Gastrocnemius medialis (tissue), 4 donors: Measurements from ENCODE around the gene PPP1R12B. TPM values are rescaled to one million over a fixed set of nuclear protein-coding genes. Genes with fewer than 3 reads are reported as not detected.
"Not testable (repeated sequence)": the region's sequence is repeated elsewhere in the genome, so short reads cannot be mapped to it uniquely, and the experiment has no call there.

Source experiments
- ATAC-seq, 2 donors: fragments of 150-250 bp; one replicate each; pipeline ENCODE4 v1.9.1; 2016
- DNase-seq, 2 donors: peaks; one replicate each; pipeline ENCODE4 v3.0.0-alpha.2; 2019
- H3K27ac ChIP-seq, 4 donors: fragments of 200-600 bp; sonication (generic); 1 replicate in 1 of 4; 2 replicates in 3 of 4; pipeline ENCODE4 v1.5.1; 2016 to 2018; ENCODE audit warnings: mild to moderate bottlenecking in 2 of 4, moderate library complexity in 1 of 4
- H3K27me3 ChIP-seq, 3 donors: fragments of 200-600 bp; sonication (generic) in 2 of 3; 1 replicate in 1 of 3; 2 replicates in 2 of 3; pipeline versions ENCODE4 v1.5.1 to v1.6.0; 2016 to 2019; ENCODE audit warnings: mild to moderate bottlenecking in 1 of 3, moderate library complexity in 1 of 3
- H3K36me3 ChIP-seq, 2 donors: fragments of 200-600 bp; sonication (generic) in 1 of 2; one replicate each; pipeline ENCODE4 v1.5.1; 2017 to 2018
- H3K4me1 ChIP-seq, 2 donors: fragments of 200-600 bp; sonication (generic) in 1 of 2; one replicate each; pipeline ENCODE4 v1.5.1; 2016 to 2017; ENCODE audit warnings: mild to moderate bottlenecking in 2 of 2
- H3K4me3 ChIP-seq, 4 donors: fragments of 200-600 bp; sonication (generic) in 3 of 4; 1 replicate in 1 of 4; 2 replicates in 3 of 4; pipeline ENCODE4 v1.5.1; 2016 to 2019; ENCODE audit warnings: mild to moderate bottlenecking in 2 of 4
- H3K9me3 ChIP-seq, 3 donors: fragments of 200-600 bp; sonication (generic) in 2 of 3; 1 replicate in 1 of 3; 2 replicates in 2 of 3; pipeline ENCODE4 v1.5.1; 2016 to 2019
- POLR2A ChIP-seq, 2 donors: fragments of 450-650 bp; IDR thresholded peaks; one replicate each; pipeline ENCODE4 v1.6.1; 2017; ENCODE audit warnings: antibody characterized with exemption in 2 of 2, mild to moderate bottlenecking in 2 of 2, moderate library complexity in 2 of 2
- in situ Hi-C, 4 donors: fragments of 200-750 bp; cut with MboI; loops; one replicate each; pipeline versions ENCODE4 v1.15.0 to v1.8.0; 2017; ENCODE audit warnings: low sequenced_read_pairs in 4 of 4
- intact Hi-C: fragments of 100-400 bp; cut with DNase I; formaldehyde crosslinking; loops from one replicate; pipeline ENCODE4 v1.15.1; 2023; ENCODE audit warnings: low total_unique reads
- total RNA-seq, 4 donors: library from RNA; depleted of rRNA; stranded (reverse); fragments of >200 nt; gene quantifications; one replicate each; pipeline versions ENCODE4 v1.1.0 to v1.2.3, GENCODE V29; 2016
- TF ChIP-seq, protein P1 (sequence below), 5 experiments: fragments of 450-650 bp in 3 of 5; fragments of 200-600 bp in 2 of 5; sonication (generic) in 2 of 5; IDR thresholded peaks in 4 of 5; conservative IDR thresholded peaks in 1 of 5; 1 replicate in 4 of 5; 2 replicates in 1 of 5; pipeline ENCODE4 v1.5.1; 2016 to 2019; ENCODE audit warnings: antibody characterized with exemption in 5 of 5, mild to moderate bottlenecking in 3 of 5, moderate library complexity in 3 of 5

The PPP1R12B gene
- total RNA-seq, 4 donors from 2014 or later = 127 to 207 (median 139) TPM

DNA sequence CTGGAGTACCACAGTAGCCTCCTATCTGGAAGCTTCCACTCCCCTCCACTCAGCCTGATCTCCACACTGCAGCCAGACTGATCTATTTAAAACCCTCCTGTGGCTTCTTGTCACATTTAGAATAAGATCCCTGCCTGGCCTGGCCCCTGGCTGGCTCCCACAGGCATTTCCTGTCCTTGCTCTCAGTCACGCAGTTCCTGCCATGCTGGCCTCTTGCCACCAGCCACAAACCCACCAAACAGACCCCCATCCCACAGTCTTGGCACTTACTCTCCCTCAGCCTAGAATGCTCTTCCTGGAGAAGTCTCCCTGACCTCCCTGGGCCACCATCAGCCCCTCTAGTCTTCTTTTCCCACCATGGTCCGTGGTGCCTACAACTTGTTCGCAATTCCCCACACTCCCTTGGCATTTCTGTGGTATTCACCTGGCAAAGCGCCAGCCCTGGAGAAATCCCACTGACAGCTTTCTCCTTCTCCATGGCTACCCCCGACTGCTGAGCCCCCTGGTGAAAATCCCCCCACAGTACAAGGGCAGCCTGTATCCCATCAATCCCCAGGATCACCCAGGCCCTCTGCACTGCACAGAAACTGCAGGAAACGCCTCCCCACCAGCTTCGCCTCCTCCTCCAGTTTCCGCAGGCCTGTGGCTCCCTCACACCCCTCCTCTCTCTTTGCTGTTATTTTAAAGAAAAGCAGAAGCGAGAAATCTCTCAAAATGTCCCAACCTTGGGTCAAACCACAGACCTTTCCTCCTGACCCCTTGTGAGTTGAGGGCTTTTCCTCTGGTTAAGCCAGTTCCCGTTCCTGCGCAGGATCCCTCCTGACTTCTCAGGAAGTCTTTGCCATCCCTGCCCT lies 267.2 kb downstream of the PPP1R12B start:
- no peaks in the 10 kb centered on the region for H3K36me3 ChIP-seq
- TF ChIP-seq, protein P1, sequence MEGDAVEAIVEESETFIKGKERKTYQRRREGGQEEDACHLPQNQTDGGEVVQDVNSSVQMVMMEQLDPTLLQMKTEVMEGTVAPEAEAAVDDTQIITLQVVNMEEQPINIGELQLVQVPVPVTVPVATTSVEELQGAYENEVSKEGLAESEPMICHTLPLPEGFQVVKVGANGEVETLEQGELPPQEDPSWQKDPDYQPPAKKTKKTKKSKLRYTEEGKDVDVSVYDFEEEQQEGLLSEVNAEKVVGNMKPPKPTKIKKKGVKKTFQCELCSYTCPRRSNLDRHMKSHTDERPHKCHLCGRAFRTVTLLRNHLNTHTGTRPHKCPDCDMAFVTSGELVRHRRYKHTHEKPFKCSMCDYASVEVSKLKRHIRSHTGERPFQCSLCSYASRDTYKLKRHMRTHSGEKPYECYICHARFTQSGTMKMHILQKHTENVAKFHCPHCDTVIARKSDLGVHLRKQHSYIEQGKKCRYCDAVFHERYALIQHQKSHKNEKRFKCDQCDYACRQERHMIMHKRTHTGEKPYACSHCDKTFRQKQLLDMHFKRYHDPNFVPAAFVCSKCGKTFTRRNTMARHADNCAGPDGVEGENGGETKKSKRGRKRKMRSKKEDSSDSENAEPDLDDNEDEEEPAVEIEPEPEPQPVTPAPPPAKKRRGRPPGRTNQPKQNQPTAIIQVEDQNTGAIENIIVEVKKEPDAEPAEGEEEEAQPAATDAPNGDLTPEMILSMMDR (IDR thresholded peaks at IDR 0.05 in 4 of 5, conservative IDR thresholded peaks at IDR 0.05 in 1 of 5) = no peak
- TF ChIP-seq POLR2A (IDR thresholded peaks at IDR 0.05) = no peak
- in situ Hi-C loops = loop anchor here in 1 of 4 donors (25.0 kb wide), 1 partner anchor 278 kb away; the partner anchor contains the start of genes PPP1R12B and UBE2T
- H3K27ac ChIP-seq = peak overlapping the region; percentile 26 to 61 (median 50)
- no peaks in the 10 kb centered on the region for H3K9me3 ChIP-seq
- DNase-seq (peak in 1 of 2 donors; percentile 55), ATAC-seq (peak; percentile 60 to 70)
- no peaks in the 10 kb centered on the region for H3K27me3 ChIP-seq
- H3K4me1 ChIP-seq = peaks cover 31 to 48% of the 10 kb centered on the region in 2 donors
- intact Hi-C loops = loop anchor here (5.0 kb wide), 1 partner anchor 268 kb away; the partner anchor contains the start of gene PPP1R12B
- H3K4me3 ChIP-seq = no peak overlapping the region

GRCh38 chr1:202616355-202616915 lies 267.9 kb downstream of the PPP1R12B start:
- DNase-seq (no peak), ATAC-seq (no peak)
- TF ChIP-seq, protein P1 (IDR thresholded peaks at IDR 0.05 in 4 of 5, conservative IDR thresholded peaks at IDR 0.05 in 1 of 5) = no peak
- no peak for TF ChIP-seq POLR2A (IDR thresholded peaks at IDR 0.05)
- Histone ChIP-seq H3K4me1 (peaks cover 31 to 48% of the 10 kb centered on the region in 2 donors), H3K4me3 (no peak overlapping the region), H3K36me3 (no peaks in the 10 kb centered on the region), H3K27ac (no peak overlapping the region), H3K9me3 (no peaks in the 10 kb centered on the region), H3K27me3 (no peaks in the 10 kb centered on the region)
- intact Hi-C loops = loop anchor here (5.0 kb wide), 1 partner anchor 269 kb away; the partner anchor contains the start of gene PPP1R12B
- in situ Hi-C loops = loop anchor here in 1 of 4 donors (25.0 kb wide), 1 partner anchor 279 kb away; the partner anchor contains the start of genes PPP1R12B and UBE2T

DNA sequence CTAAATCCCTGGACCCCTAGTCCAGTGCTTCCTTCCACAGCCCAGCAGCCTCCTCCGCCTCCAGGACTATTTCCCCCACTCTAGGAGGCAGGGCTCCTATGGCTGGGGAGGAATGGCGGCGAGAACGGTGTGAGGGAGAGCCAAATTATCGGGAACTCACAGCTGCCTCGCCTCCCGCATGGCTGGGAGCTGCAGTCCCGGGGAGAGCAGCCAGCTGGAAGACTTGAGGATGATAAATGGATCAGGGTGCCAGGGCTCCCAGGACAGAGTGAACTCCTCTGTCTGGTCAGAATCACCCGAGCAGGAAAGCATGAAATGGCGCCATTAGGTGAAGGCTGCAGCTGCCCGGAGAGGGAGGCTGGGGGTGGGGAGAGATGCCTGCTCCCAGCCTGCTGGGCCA lies 270.5 kb downstream of the PPP1R12B start:
- DNase-seq (peak; percentile 55 to 66), ATAC-seq (peak; percentile 29 to 60)
- H3K27me3 ChIP-seq, H3K36me3 ChIP-seq, H3K9me3 ChIP-seq: not testable (repeated sequence)
- Histone ChIP-seq H3K4me3 (peak overlapping the region in 1 of 4 donors; percentile 22), H3K27ac (peak overlapping the region in 3 of 4 donors; percentile 47 to 76 (median 65)), H3K4me1 (peaks cover 41 to 63% of the 10 kb centered on the region in 2 donors)
- in situ Hi-C loops (loop anchor here in 1 of 4 donors (25.0 kb wide), 1 partner anchor 282 kb away; the partner anchor contains the start of genes PPP1R12B and UBE2T), intact Hi-C loops (loop anchor here (5.0 kb wide), 1 partner anchor 272 kb away; the partner anchor contains the start of gene PPP1R12B)

DNA sequence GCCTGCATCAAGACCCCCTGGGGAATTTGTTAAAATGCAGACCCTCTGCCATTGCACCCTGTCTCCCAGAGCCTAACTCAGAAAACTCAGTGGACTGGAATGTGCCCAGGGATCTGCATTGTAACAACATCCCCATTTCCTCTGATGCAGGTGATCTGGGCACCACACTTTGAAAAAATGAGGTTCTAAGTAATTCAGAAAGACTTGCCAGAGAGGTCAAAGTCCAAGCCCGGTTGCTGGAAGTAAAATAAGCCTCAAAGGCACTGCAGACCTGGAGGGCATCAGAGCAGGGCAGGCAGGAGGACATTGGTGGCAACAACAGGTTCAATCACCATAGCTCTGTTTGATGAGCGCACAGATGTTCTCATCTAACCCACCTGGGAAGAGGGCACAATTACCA lies 271.0 kb downstream of the PPP1R12B start:
- ATAC-seq = no peak
- Histone ChIP-seq H3K27me3 (no peaks in the 10 kb centered on the region), H3K9me3 (no peaks in the 10 kb centered on the region), H3K27ac (peak overlapping the region in 2 of 4 donors; percentile 65 to 76), H3K4me3 (no peak overlapping the region), H3K36me3 (no peaks in the 10 kb centered on the region), H3K4me1 (peaks cover 40 to 58% of the 10 kb centered on the region in 2 donors)
- in situ Hi-C loops = loop anchor here in 1 of 4 donors (25.0 kb wide), 1 partner anchor 282 kb away; the partner anchor contains the start of genes PPP1R12B and UBE2T
- DNase-seq = no peak
- intact Hi-C loops = loop anchor here (5.0 kb wide), 1 partner anchor 272 kb away; the partner anchor contains the start of gene PPP1R12B
- no peak for TF ChIP-seq POLR2A (IDR thresholded peaks at IDR 0.05)
- TF ChIP-seq, protein P1 (IDR thresholded peaks at IDR 0.05 in 4 of 5, conservative IDR thresholded peaks at IDR 0.05 in 1 of 5) = no peak

- DNase-seq, H3K27ac ChIP-seq, H3K9me3 ChIP-seq, ATAC-seq, H3K4me3 ChIP-seq, H3K27me3 ChIP-seq, H3K36me3 ChIP-seq: not testable (repeated sequence)
- intact Hi-C loops (loop anchor here (10.0 kb wide), 1 partner anchor 155 kb away; no protein-coding TSS in a partner anchor), in situ Hi-C loops (loop anchor here in 1 of 4 donors (25.0 kb wide), 1 partner anchor 283 kb away; the partner anchor contains the start of genes PPP1R12B and UBE2T)
- H3K4me1 ChIP-seq = peaks cover 36 to 53% of the 10 kb centered on the region in 2 donors
Measured at GRCh38 chr1:202620036-202620435, 271.5 kb downstream of the PPP1R12B start.
